Measurements from ENCODE around the gene SLC43A3.

Gene SLC43A3

DNA sequence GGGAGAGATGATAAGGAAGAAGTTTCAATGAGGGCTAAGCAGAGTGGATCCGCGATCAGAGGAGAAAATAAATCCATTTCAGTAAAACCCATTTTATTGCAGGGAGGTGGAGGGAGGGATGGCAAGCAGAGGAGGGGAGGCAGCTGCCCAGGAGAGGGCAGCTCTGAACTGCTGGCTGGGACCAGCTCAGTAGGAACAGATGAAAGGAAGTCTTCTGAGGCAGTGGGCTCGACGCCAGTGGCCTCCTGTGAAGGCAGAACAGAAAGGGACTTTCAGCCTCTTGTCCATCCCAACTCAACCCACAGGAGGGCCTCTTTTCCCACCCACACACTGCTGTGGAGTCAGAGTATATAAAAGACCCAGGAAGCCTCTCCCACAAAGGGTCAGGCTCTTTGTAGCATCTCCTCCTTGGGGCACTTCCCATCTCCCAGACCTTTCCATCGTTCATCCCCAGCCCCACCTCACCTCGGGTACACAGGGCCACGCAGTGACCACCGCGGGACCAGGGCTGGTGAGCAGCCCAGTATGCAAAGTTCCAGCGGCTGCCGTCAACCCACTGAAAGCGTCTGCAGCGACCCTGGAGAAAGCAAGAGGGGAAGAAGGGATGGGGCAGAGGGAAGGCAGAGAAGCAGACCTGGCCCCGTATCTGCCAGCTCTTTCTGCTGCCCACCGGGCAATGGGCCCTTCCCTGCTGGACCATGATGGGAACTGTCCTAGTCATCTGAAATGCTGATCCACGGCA lies 39.5 kb downstream of the SLC43A3 start:
- ChIA-PET CTCF (interaction anchor here (1.1 to 1.8 kb wide), 3 partner anchors 16 to 106 kb away, joined by 3 to 4 read pairs (median 3); no protein-coding TSS in a partner anchor), POLR2A (no interaction called here)
- DNase-seq (ENCODE audit: extremely low spot score) = no peak
- TF ChIP-seq, protein P1, sequence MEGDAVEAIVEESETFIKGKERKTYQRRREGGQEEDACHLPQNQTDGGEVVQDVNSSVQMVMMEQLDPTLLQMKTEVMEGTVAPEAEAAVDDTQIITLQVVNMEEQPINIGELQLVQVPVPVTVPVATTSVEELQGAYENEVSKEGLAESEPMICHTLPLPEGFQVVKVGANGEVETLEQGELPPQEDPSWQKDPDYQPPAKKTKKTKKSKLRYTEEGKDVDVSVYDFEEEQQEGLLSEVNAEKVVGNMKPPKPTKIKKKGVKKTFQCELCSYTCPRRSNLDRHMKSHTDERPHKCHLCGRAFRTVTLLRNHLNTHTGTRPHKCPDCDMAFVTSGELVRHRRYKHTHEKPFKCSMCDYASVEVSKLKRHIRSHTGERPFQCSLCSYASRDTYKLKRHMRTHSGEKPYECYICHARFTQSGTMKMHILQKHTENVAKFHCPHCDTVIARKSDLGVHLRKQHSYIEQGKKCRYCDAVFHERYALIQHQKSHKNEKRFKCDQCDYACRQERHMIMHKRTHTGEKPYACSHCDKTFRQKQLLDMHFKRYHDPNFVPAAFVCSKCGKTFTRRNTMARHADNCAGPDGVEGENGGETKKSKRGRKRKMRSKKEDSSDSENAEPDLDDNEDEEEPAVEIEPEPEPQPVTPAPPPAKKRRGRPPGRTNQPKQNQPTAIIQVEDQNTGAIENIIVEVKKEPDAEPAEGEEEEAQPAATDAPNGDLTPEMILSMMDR (IDR thresholded peaks at IDR 0.05; ENCODE audit: control extremely low read depth, extremely low read depth, low read depth, missing control alignments) = no peak

DNA sequence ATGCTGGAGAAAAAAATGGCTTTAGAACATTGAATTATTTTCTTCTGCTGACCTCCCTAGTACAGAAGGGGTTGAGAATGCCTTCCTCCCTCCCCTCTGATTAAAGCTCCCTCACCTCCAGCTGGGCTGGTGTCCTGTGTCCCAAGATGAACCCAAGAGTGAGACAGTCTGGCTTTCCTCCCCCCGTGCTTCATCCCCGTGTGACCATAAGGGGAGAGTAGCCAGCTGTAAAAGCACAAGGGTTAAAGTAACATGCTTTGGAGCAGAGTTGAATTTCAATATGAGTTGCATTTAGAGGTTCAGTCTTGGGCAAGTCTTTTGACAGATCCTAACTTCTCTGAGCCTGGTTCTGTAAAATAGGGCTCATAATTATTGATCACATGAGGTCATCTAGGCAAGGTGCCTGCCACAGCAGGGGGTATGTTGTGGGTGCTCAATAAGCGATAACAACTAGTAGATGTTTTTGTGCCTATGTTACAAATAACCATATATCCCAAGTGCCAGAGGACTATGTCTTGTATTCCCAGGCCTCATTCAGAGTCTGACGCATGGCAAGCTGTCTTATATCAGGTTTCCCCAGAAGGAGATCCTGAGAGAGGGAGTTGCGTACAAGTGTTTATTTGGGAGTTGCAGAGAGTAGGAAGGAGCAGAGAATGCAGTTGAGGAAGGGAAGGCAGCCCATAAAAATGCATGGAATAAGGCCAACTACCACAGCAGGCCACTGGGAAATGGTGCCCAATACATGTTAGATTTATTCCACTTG lies 40.6 kb downstream of the SLC43A3 start:
- ChIA-PET CTCF (interaction anchor here (1.1 to 1.2 kb wide), 2 partner anchors 15 to 40 kb away, joined by 3 read pairs; no protein-coding TSS in a partner anchor), POLR2A (no interaction called here)
- TF ChIP-seq, protein P1 (IDR thresholded peaks at IDR 0.05; ENCODE audit: control extremely low read depth, extremely low read depth, low read depth, missing control alignments) = no peak

DNA sequence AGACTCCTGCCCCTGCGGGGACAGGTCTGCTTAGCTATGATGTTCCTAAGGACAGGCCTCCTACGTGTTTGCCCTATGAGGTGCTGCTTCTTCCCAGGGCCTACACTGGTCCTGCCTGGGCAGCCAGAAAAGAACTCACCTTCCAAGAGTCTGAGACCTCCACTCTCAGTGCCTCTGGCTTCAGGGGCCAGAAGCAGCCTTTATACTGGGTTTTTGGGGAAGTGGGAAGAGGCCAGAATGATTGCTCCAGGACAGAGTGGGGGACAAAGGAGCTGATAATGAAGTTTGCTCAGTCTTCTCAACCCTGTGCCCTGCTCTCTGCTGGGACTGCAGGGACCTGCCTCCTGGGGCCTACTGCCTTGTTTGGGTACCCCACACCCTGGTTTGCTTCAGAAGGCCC lies 45.9 kb downstream of the SLC43A3 start, which contains the start of gene PRG3:
Gene PRG3 (minus strand): TSS at position 176 of the 400 bp plus-strand sequence. CDS start 442 bp downstream, outside the sequence.
- CTCF ChIA-PET = interaction anchor here (1.0 to 2.6 kb wide), 4 partner anchors 18 to 77 kb away, joined by 3 to 6 read pairs (median 4); no protein-coding TSS in a partner anchor
- DNase-seq (ENCODE audit: extremely low spot score) = no peak
- TF ChIP-seq, protein P1 (IDR thresholded peaks at IDR 0.05; ENCODE audit: control extremely low read depth, extremely low read depth, low read depth, missing control alignments) = no peak
- POLR2A ChIA-PET = no interaction called here

More for the DNA sequence above, 40.6 kb downstream of the SLC43A3 start:
- no peak for DNase-seq (ENCODE audit: extremely low spot score)

DNA sequence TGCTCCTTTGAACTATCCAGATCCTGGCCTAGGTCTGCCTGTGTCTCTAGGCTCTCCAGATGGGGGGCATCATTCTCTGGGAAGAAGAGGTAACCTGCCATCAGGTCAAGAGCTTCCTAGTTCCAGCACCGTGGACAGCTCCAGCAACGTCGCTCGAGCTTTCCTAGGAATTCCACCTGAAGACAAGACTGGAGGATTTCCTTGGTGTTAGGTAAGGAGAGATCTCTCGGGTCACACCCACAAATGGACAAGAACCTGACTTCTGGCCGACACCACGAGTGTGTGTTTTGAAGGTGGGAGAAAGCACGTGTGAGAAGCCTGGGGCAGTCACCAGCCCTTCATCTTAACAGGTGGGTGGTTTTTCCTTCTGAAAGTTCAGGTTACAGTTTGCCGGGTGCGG lies 47.2 kb downstream of the SLC43A3 start:
- TF ChIP-seq, protein P1 (IDR thresholded peaks at IDR 0.05; ENCODE audit: control extremely low read depth, extremely low read depth, low read depth, missing control alignments) = no peak
- ChIA-PET POLR2A (interaction anchor here (0.6 to 0.7 kb wide), 2 partner anchors 15 to 24 kb away, joined by 3 read pairs; no protein-coding TSS in a partner anchor), CTCF (interaction anchor here (1.1 to 2.0 kb wide), 3 partner anchors 9 to 20 kb away, joined by 3 to 5 read pairs (median 4); no protein-coding TSS in a partner anchor)
- DNase-seq (ENCODE audit: extremely low spot score) = no peak

DNA sequence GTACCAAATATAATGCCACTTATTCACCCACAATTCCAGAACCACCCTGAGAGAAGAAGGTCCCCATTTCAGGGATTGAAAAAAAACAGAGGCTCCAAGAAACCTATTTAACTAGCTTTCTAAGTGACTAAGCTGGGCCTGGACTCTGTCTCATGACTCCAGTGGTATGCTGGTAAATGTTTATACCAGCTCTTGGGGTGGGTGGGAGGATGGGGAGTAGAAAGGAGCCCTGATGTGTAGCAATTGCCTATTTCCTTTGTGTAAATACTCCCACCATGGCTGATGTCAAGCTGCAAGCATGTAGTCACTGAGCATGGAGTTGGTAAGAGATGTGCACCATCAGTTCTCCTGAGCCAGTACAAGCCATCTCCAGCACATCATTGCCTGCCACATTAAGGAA lies 48.7 kb downstream of the SLC43A3 start:
- DNase-seq (ENCODE audit: extremely low spot score) = no peak
- CTCF ChIA-PET = interaction anchor here (1.4 to 2.0 kb wide), 3 partner anchors 15 to 32 kb away, joined by 3 to 5 read pairs (median 3); no protein-coding TSS in a partner anchor

More for the DNA sequence above, 48.7 kb downstream of the SLC43A3 start:
- POLR2A ChIA-PET = interaction anchor here (0.5 to 0.6 kb wide), 2 partner anchors 22 to 67 kb away, joined by 5 read pairs; no protein-coding TSS in a partner anchor
- TF ChIP-seq, protein P1 (IDR thresholded peaks at IDR 0.05; ENCODE audit: control extremely low read depth, extremely low read depth, low read depth, missing control alignments) = no peak

All from GM10248 (cell line).